ENCODE measurements around the gene NQO2.

NQO2 gene

DNA sequence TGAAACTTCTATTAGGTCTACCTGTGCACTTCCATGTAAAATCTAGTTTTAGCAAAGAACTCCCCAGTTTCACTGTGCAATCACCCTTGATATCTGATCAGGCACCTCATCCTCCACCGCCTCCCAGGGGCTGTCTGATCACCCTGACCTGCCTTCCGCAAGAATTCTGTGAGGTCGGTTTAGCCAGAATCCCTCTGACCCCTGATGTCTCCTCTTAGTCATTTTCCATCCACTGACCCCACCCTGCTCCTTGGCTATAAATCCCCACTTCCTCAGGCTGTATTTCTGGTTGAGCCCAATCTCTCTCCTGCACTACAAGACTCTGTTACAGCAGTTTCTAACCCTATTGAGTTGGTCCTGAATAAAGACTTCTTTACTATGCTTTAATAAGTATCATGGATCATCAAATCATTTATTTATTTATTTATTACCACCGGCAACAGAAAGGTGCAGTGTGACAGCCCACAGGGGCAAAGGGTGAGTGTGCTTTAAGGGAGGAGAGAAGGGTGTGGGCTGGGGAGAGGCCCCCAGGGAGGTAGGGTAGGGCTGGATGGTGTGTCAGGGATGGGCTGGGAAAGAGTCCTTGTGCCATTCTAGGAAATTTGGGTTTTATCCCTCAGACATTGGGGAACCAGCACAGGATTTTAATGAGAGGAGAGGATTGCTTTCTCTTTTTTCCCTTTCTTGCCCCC is 17.1 kb upstream of the NQO2 start:
- TF ChIP-seq, protein P1, sequence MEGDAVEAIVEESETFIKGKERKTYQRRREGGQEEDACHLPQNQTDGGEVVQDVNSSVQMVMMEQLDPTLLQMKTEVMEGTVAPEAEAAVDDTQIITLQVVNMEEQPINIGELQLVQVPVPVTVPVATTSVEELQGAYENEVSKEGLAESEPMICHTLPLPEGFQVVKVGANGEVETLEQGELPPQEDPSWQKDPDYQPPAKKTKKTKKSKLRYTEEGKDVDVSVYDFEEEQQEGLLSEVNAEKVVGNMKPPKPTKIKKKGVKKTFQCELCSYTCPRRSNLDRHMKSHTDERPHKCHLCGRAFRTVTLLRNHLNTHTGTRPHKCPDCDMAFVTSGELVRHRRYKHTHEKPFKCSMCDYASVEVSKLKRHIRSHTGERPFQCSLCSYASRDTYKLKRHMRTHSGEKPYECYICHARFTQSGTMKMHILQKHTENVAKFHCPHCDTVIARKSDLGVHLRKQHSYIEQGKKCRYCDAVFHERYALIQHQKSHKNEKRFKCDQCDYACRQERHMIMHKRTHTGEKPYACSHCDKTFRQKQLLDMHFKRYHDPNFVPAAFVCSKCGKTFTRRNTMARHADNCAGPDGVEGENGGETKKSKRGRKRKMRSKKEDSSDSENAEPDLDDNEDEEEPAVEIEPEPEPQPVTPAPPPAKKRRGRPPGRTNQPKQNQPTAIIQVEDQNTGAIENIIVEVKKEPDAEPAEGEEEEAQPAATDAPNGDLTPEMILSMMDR (IDR thresholded peaks at IDR 0.05), result no peak
- DNase-seq (ENCODE audit: low spot score), result no peak

DNA sequence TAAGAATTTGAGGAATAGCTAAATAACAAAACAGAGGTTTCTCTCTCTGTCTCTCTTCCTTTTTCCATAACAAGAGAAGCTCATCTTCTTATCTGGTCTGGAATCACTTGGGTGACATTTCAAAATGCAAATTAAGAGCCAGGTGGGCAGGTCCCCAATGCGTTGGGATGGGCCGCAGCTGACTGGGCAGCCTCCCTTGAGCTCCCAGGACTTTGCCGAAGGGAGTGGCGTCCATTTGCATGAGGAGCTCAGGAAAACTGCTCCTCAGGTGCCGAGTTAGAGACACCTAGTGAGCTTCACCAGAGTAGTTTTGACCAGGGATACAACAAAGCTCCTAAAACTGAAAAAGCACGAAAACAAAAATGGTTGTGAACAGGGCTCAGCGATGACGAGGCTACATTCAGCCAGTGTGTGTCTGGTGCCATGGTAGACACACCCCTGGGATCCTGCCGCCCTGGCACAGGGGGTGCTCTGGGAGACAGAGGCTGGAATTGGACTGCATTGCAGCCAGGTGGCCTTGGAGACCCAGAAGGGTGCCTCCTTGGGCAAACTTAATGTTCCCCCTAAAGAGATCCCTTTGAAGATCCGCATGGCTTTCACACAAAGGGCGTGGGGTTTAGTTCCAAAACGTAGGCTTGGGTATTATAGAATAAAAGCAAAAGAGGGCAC is 14.8 kb upstream of the NQO2 start:
- Histone ChIP-seq H3K27ac (no peak overlapping the region), H3K4me3 (no peak overlapping the region)
- no peak for DNase-seq (ENCODE audit: low spot score)
- TF ChIP-seq, protein P1 (IDR thresholded peaks at IDR 0.05), result no peak

More for the DNA sequence above, 17.1 kb upstream of the NQO2 start:
- Histone ChIP-seq H3K4me3 (no peak overlapping the region), H3K27ac (peak overlapping the region; percentile 88 to 91)

DNA sequence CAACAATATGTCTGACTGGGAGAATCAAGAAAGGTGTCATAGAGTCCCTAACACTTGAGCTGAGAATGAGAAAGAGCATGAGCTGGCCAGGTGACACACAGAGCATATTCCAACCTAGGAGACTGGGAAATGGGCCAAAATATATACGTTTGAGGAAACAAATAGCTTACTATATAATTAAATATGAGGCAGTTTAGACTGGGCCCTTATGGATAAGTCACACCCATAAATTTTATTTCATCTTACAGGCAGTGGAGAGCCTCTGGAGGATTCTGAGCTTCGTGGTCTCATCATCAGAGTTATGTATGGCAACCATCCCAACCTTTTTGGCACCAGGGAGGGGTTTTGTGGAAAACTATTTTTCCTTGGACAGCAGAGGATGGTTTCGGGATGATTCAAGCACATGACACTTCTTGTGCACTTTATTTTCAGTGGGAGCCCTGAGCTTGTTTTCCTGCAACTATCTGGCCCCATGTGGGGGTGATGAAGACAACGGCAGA is 12.9 kb upstream of the NQO2 start:
- DNase-seq (ENCODE audit: low spot score), result no peak

DNA sequence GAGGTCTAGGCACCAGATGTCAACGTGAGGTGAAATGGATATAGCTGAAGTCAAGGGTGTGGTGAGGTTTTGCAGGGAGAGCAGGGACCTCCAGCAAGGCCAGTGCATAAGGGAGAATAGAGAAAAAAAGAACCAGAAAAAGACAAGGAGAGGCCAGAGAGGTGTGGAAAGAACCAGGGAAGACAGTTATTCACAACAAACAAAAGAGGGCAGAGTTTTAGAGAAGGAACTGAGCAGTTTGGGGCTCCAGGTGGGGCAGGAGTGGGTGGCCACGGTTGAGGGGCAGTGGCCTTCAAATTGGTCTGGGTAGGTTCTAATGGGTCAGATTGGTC is 11.6 kb upstream of the NQO2 start:
- Histone ChIP-seq H3K27ac (peak overlapping the region; percentile 94 to 99), H3K4me3 (peak overlapping the region; percentile 79)
- DNase-seq (ENCODE audit: low spot score), result no peak
- TF ChIP-seq, protein P1 (IDR thresholded peaks at IDR 0.05), result no peak

More for the DNA sequence above, 12.9 kb upstream of the NQO2 start:
- peak overlapping the region; percentile 27 to 99 for H3K27ac ChIP-seq
- H3K4me3 ChIP-seq, result no peak overlapping the region
- TF ChIP-seq, protein P1 (IDR thresholded peaks at IDR 0.05), result no peak

DNA sequence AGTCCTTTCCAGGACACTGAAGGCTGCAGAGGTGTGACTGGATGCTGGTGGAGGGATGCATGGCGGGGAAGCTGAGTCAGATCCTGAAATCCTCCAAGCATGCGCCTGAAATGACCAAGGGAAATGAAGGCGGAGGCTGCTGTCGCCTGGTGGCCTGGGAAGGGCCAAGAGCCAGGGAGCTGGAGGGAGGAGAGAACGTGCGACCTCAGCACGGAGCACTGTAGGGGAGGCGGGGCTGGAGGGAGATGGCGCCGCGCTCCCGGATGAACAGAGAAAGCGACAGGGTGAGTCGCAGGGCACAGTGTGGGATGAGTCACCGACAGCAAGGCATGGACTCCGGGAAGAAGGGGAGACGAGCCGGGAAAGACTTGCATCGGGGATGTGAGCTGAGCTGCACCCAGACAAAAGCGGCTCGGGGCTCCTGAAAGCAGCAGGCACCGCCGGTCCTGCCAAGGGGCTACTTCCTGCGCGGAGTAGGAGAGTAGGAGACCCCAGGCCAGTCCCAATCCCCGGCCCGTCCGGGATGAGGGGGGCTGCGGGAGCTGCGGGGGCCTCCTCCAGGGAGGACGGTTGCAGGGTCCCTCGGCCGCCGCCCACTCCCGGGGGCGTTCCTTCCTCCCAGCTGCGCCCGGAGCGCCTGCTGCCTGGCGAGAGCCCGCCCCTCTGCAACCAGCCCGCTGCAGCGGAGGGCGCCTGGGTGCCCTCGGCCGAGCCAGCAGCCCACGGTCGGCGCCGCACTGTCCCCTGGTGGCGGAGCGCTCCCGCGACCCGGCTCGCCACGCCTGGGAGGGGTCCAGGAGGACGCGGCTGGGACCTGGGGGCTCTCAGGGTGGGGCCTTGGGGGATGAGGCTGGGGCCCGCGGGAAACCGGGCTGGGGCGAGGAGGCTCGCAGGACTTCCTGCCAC is 11.0 kb upstream of the NQO2 start:
- peak overlapping the region; percentile 79 for H3K4me3 ChIP-seq
- DNase-seq (ENCODE audit: low spot score), result peak; percentile 97
- peak overlapping the region; percentile 94 to 99 for H3K27ac ChIP-seq
- TF ChIP-seq, protein P1 (IDR thresholded peaks at IDR 0.05), result peak; percentile 94

DNA sequence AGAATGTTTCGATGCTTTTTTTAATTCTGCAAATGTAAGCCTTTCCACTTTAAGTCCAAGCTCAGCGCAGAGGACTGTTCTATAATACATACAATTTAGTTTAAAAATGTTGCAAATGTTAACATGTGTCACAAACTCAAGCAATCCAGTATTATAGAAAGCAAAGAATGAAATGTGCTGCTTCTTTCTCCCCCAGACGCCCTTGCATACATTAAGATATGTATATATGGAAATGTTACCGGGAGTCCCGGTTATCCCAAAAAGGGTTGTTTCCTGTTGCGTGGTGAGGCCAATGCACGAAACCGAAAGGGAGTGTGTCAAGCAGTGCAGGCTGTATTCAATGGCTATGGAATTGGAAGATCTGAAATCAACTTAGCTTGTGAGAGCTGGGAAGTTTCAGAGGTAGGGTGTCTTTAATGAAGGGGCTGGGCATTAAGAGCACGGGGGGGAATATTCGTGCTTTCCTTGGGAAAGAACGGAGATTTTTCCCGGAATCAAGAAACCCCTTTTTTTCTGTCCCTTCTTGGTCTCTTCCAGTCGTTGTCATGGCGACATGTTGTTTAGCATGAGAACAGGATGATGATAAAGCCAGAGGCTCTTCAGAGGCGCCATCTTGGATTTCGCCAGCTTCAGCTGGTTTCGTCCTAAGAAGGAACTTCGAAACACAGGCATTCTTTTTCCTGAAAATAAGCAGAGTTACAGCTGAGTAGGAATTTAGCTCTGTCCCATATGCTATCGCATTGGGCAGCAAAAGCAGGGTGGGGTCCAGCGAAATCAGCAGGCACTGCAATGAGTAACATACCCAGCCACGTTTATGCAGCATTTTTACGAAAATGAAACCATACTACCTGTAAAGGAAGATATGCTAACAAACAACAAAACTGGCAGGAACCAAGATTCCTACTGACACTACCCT is 10.1 kb upstream of the NQO2 start:
- peak; percentile 89 for DNase-seq (ENCODE audit: low spot score)
- Histone ChIP-seq H3K4me3 (peak overlapping the region; percentile 79), H3K27ac (peak overlapping the region; percentile 94 to 99)
- TF ChIP-seq, protein P1 (IDR thresholded peaks at IDR 0.05), result peak; percentile 25

All from coronary artery (tissue), 2 donors.